HepG2 (cell line): ENCODE measurements around the gene DOK4. TPM values are rescaled to one million over a fixed set of nuclear protein-coding genes. Genes with fewer than 3 reads are reported as not detected.
A peak's percentile ranks its signal among the peaks of the same experiment; 100 is the strongest.

Source experiments
- ARHGAP35 ChIP-seq: sonication (generic); formaldehyde crosslinking; IDR thresholded peaks from 2 replicates; pipeline ENCODE4 v1.9.0; 2022; ENCODE audit warnings: mild to moderate bottlenecking, inconsistent platforms, moderate library complexity, missing genetic modification reagents, borderline replicate concordance
- FIP1L1 ChIP-seq: fragments of 200-400 bp; formaldehyde crosslinking; IDR thresholded peaks from 2 replicates; pipeline ENCODE4 v1.6.1; 2018; ENCODE audit warnings: low read depth, mild to moderate bottlenecking, low read length, moderate library complexity, borderline replicate concordance; ENCODE audit not compliant: insufficient read depth
- GABPB1 ChIP-seq: IDR thresholded peaks from 2 replicates; pipeline ENCODE4 v1.6.1; 2016; ENCODE audit warnings: mild to moderate bottlenecking, missing genetic modification reagents, moderate library complexity, missing compliant biosample characterization
- HNRNPK ChIP-seq: fragments of 200-400 bp; formaldehyde crosslinking; IDR thresholded peaks from 2 replicates; pipeline ENCODE4 v1.6.1; 2018; ENCODE audit warnings: low read length, low read depth, moderate library complexity, mild to moderate bottlenecking; ENCODE audit not compliant: poor library complexity, severe bottlenecking
- NBN ChIP-seq: fragments of 450-650 bp; conservative IDR thresholded peaks from 2 replicates; pipeline ENCODE4 v1.6.1; 2017
- NFKB2 ChIP-seq: sonication (generic); formaldehyde crosslinking; IDR thresholded peaks from 2 replicates; pipeline ENCODE4 v1.4.0; 2020; ENCODE audit warnings: missing genetic modification reagents, borderline replicate concordance
- POLR2A ChIP-seq, 2 experiments: IDR thresholded peaks; 2 replicates each; pipeline ENCODE4 v1.6.1; 2011; ENCODE audit warnings: low read depth in 2 of 2, low read length in 2 of 2, mild to moderate bottlenecking in 1 of 2, moderate library complexity in 1 of 2; ENCODE audit not compliant: insufficient read depth in 1 of 2
- POLR2G ChIP-seq: fragments of 200-400 bp; formaldehyde crosslinking; IDR thresholded peaks from 2 replicates; pipeline ENCODE4 v1.6.1; 2018; ENCODE audit warnings: mild to moderate bottlenecking, low read depth, low read length, moderate library complexity
- TCF12 ChIP-seq, 2 experiments: fragments of 450-650 bp in 1 of 2; sonication (generic) in 1 of 2; formaldehyde crosslinking in 1 of 2; IDR thresholded peaks; 2 replicates each; pipeline versions ENCODE4 v1.6.1 to v1.8.0; 2017 to 2022; ENCODE audit warnings: antibody characterized with exemption in 1 of 2, mild to moderate bottlenecking in 1 of 2, missing genetic modification reagents in 1 of 2, moderate library complexity in 1 of 2
- TEF ChIP-seq: sonication (generic); formaldehyde crosslinking; IDR thresholded peaks from 2 replicates; pipeline ENCODE4 v1.5.0; 2020; ENCODE audit warnings: missing genetic modification reagents
- TMF1 ChIP-seq: sonication (generic); formaldehyde crosslinking; IDR thresholded peaks from 2 replicates; pipeline ENCODE4 v1.8.1; 2022; ENCODE audit warnings: low read depth, missing genetic modification reagents
- TOPORS ChIP-seq: sonication (generic); formaldehyde crosslinking; IDR thresholded peaks from 2 replicates; pipeline ENCODE4 v1.8.0; 2023; ENCODE audit warnings: mild to moderate bottlenecking, missing genetic modification reagents
- XRCC5 ChIP-seq: fragments of 200-400 bp; formaldehyde crosslinking; optimal IDR thresholded peaks from 2 replicates; pipeline ENCODE3; 2017; ENCODE audit warnings: mild to moderate bottlenecking, low read length
- ZHX1 ChIP-seq: sonication (generic); formaldehyde crosslinking; IDR thresholded peaks from 2 replicates; pipeline ENCODE4 v1.8.1; 2022; ENCODE audit warnings: low read depth, mild to moderate bottlenecking, missing genetic modification reagents
- ZNF512 ChIP-seq: sonication (generic); formaldehyde crosslinking; IDR thresholded peaks from 2 replicates; pipeline ENCODE4 v1.4.0; 2020; ENCODE audit warnings: mild to moderate bottlenecking, missing genetic modification reagents
- ZNF619 ChIP-seq: sonication (generic); formaldehyde crosslinking; IDR thresholded peaks from 2 replicates; pipeline ENCODE4 v1.4.0; 2020; ENCODE audit warnings: mild to moderate bottlenecking, missing genetic modification reagents
- ZNF879 ChIP-seq: sonication (generic); formaldehyde crosslinking; IDR thresholded peaks from 2 replicates; pipeline ENCODE4 v1.8.1; 2023; ENCODE audit warnings: missing genetic modification reagents
- polyA plus RNA-seq, 8 experiments: library from polyadenylated mRNA; depleted of rRNA in 3 of 8; stranded (reverse) in 7 of 8; unstranded in 1 of 8; fragments of >200 nt; fragmentation: Illumina TruSeq in 4 of 8; extraction: Trizol in 4 of 8; gene quantifications; 2 replicates each; pipeline versions ENCODE4 v1.2.1 to v1.2.3, GENCODE V29; 2011 to 2016; ENCODE audit warnings: low read depth in 4 of 8, missing spikeins in 1 of 8, mixed read lengths in 1 of 8; ENCODE audit not compliant: insufficient read depth in 1 of 8
- total RNA-seq, 5 experiments: library from RNA; depleted of rRNA; stranded (reverse); fragments of >200 nt; fragmentation: Illumina TruSeq; extraction: Trizol; gene quantifications; 2 replicates each; pipeline ENCODE4 v1.2.3, GENCODE V29; 2016; ENCODE audit warnings: low read depth in 1 of 5
- TF ChIP-seq, protein P1 (sequence below): sonication (generic); formaldehyde crosslinking; IDR thresholded peaks from 2 replicates; pipeline ENCODE4 v1.5.0; 2020; ENCODE audit warnings: mild to moderate bottlenecking, missing genetic modification reagents
- TF ChIP-seq, protein P2 (sequence below): sonication (generic); formaldehyde crosslinking; IDR thresholded peaks from 2 replicates; pipeline ENCODE4 v1.8.0; 2022; ENCODE audit warnings: missing genetic modification reagents, mild to moderate bottlenecking, moderate library complexity, borderline replicate concordance
- TF ChIP-seq, protein P3 (sequence below): IDR thresholded peaks from 2 replicates; pipeline ENCODE4 v1.6.1; 2016; ENCODE audit warnings: mild to moderate bottlenecking

DOK4 gene
- total and polyA plus RNA-seq, 2 of the 13 experiments (the other 11 are each of a cell fraction or from before 2014, with no cell fraction given), result 52.7 to 70.0 TPM

DNA sequence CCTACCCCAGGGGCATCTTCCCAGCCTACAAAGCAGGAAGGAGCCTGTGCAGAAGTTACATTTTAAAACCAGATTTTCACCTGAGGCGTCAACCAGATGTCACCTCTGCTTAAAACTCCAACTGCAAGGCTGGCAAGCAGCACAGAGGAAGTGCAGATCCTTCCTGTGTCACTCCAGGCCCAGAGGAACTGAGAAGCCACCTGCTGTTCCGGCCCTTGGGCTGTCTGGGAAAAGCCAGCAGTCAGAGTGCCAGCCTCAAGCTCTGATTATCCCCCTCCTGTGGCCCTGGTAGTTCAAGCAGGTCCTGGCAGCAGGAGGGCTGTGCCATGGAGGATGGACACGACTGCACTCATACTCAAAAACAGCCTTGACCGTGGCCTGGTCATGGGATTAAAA lies 13.6 kb downstream of the DOK4 start (continued):
- no peak; the same call in 1 of the 2 replicates for TF ChIP-seq FIP1L1
- TF ChIP-seq HNRNPK, result no peak
- 0 out of 2 replicates have a peak, but pooled peaks have one; percentile 23 for TF ChIP-seq TMF1 (CRISPR knock-in tag)
- TF ChIP-seq, protein P1, sequence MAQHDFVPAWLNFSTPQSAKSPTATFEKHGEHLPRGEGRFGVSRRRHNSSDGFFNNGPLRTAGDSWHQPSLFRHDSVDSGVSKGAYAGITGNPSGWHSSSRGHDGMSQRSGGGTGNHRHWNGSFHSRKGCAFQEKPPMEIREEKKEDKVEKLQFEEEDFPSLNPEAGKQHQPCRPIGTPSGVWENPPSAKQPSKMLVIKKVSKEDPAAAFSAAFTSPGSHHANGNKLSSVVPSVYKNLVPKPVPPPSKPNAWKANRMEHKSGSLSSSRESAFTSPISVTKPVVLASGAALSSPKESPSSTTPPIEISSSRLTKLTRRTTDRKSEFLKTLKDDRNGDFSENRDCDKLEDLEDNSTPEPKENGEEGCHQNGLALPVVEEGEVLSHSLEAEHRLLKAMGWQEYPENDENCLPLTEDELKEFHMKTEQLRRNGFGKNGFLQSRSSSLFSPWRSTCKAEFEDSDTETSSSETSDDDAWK (CRISPR knock-in tag), result no peak
- no peak for TF ChIP-seq NBN
- no peak for TF ChIP-seq ARHGAP35
- no peak for TF ChIP-seq NFKB2 (CRISPR knock-in tag)
- no peak for TF ChIP-seq TEF (CRISPR knock-in tag)
- TF ChIP-seq TCF12 (IDR thresholded peaks at IDR 0.05), result no peak
- 0 out of 2 replicates have a peak, but pooled peaks have one; percentile 42 for TF ChIP-seq TCF12 (CRISPR knock-in tag; IDR thresholded peaks at IDR 0.05)
- 0 out of 4 replicates have a peak, but pooled peaks of 1 of the 2 experiments have one; percentile 20 for TF ChIP-seq POLR2A (IDR thresholded peaks at IDR 0.05; ENCODE audit: insufficient read depth in 1 of 2, low read depth in 2 of 2, low read length in 2 of 2)
- TF ChIP-seq ZNF619, result 0 out of 2 replicates have a peak, but pooled peaks have one; percentile 29
- TF ChIP-seq POLR2G, result no peak; the same call in 1 of the 2 replicates
- TF ChIP-seq, protein P2, sequence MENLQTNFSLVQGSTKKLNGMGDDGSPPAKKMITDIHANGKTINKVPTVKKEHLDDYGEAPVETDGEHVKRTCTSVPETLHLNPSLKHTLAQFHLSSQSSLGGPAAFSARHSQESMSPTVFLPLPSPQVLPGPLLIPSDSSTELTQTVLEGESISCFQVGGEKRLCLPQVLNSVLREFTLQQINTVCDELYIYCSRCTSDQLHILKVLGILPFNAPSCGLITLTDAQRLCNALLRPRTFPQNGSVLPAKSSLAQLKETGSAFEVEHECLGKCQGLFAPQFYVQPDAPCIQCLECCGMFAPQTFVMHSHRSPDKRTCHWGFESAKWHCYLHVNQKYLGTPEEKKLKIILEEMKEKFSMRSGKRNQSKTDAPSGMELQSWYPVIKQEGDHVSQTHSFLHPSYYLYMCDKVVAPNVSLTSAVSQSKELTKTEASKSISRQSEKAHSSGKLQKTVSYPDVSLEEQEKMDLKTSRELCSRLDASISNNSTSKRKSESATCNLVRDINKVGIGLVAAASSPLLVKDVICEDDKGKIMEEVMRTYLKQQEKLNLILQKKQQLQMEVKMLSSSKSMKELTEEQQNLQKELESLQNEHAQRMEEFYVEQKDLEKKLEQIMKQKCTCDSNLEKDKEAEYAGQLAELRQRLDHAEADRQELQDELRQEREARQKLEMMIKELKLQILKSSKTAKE (CRISPR knock-in tag), result no peak
- no peak for TF ChIP-seq TOPORS (CRISPR knock-in tag)
- TF ChIP-seq, protein P3, sequence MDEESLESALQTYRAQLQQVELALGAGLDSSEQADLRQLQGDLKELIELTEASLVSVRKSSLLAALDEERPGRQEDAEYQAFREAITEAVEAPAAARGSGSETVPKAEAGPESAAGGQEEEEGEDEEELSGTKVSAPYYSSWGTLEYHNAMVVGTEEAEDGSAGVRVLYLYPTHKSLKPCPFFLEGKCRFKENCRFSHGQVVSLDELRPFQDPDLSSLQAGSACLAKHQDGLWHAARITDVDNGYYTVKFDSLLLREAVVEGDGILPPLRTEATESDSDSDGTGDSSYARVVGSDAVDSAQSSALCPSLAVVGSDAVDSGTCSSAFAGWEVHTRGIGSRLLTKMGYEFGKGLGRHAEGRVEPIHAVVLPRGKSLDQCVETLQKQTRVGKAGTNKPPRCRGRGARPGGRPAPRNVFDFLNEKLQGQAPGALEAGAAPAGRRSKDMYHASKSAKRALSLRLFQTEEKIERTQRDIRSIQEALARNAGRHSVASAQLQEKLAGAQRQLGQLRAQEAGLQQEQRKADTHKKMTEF, result no peak
- no peak for TF ChIP-seq XRCC5
- TF ChIP-seq ZNF512 (CRISPR knock-in tag), result no peak
- peak; percentile 17; the same call in 1 of the 2 replicates for TF ChIP-seq GABPB1 (CRISPR knock-in tag)
- no peak for TF ChIP-seq ZNF879 (CRISPR knock-in tag)
- no peak for TF ChIP-seq ZHX1 (CRISPR knock-in tag)
